Stomach smooth muscle (tissue), 2 donors: ENCODE data around the gene VEGFC.

ENCODE experiments used
- H3K27ac ChIP-seq: one replicate; pipeline ENCODE4 v1.7.0; 2013; ENCODE audit warnings: mild to moderate bottlenecking, low read length, inconsistent platforms
- H3K27me3 ChIP-seq, 2 donors: one replicate each; pipeline ENCODE4 v1.7.0; 2013; ENCODE audit warnings: low read length in 2 of 2; ENCODE audit not compliant: insufficient read depth in 2 of 2, control insufficient read depth in 1 of 2
- H3K36me3 ChIP-seq, 2 donors: one replicate each; pipeline ENCODE4 v1.7.0; 2013; ENCODE audit warnings: low read length in 2 of 2; ENCODE audit not compliant: control insufficient read depth in 2 of 2, insufficient read depth in 2 of 2
- H3K4me1 ChIP-seq: one replicate; pipeline ENCODE4 v1.7.0; 2013; ENCODE audit warnings: low read length; ENCODE audit not compliant: control insufficient read depth, insufficient read depth
- H3K4me3 ChIP-seq, 2 donors: one replicate each; pipeline ENCODE4 v1.7.0; 2013; ENCODE audit warnings: low read length in 2 of 2
- H3K9ac ChIP-seq, 2 donors: one replicate each; pipeline ENCODE4 v1.7.0; 2013; ENCODE audit warnings: low read length in 2 of 2, mild to moderate bottlenecking in 1 of 2
- H3K9me3 ChIP-seq, 2 donors: one replicate each; pipeline ENCODE4 v1.7.0; 2013; ENCODE audit warnings: low read length in 2 of 2; ENCODE audit not compliant: control insufficient read depth in 2 of 2
- donor health status: healthy.
- donor health status: Pancreatic carcinoma.

Gene VEGFC

DNA sequence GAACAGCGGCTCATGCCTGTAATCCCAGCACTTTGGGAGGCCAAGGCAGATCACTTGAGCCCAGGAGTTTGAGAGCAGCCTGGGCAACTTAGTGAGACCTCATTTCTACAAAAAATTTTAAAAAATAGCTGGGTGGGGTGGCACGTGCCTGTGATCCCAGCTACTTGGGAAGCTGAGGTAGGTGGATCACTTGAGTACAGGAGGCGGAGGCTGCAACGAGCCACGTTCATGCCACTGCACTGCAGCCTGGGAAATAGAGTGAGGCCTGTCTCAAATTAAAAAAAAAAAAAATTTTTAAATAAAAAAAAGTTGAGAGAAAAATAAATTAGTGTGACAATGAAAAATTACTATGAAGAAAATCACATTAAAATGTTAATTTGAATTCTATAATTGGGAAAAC lies 10.5 kb downstream of the VEGFC start:
- H3K27ac ChIP-seq: no peak overlapping the region
- H3K9me3 ChIP-seq: no peaks in the 10 kb centered on the region
- H3K36me3 ChIP-seq: no peaks in the 10 kb centered on the region
- no peaks in the 10 kb centered on the region for H3K4me1 ChIP-seq
- H3K4me3 ChIP-seq: no peak overlapping the region
- H3K27me3 ChIP-seq: no peaks in the 10 kb centered on the region
- H3K9ac ChIP-seq: no peak overlapping the region

DNA sequence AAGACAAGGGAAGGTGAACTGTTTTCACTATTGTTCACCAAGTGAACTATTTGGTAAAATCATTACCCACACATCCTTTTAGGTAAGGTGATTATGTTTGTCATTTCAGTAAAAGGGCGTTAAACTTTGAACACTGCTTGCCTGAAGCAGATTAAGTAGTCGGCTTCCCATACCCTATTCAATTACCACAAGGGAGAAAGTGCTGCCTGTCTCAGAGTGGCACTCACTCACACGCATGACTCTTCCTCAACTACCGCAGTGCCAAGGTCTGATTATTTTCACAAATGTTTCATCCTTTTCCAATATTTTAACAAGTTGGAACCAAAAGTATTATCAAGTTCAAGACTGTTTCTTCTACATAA lies 11.0 kb downstream of the VEGFC start:
- no peaks in the 10 kb centered on the region for H3K4me1 ChIP-seq
- no peak overlapping the region for H3K9ac ChIP-seq
- H3K9me3 ChIP-seq: no peaks in the 10 kb centered on the region
- no peak overlapping the region for H3K4me3 ChIP-seq
- no peaks in the 10 kb centered on the region for H3K36me3 ChIP-seq
- H3K27ac ChIP-seq: no peak overlapping the region
- H3K27me3 ChIP-seq: no peaks in the 10 kb centered on the region

DNA sequence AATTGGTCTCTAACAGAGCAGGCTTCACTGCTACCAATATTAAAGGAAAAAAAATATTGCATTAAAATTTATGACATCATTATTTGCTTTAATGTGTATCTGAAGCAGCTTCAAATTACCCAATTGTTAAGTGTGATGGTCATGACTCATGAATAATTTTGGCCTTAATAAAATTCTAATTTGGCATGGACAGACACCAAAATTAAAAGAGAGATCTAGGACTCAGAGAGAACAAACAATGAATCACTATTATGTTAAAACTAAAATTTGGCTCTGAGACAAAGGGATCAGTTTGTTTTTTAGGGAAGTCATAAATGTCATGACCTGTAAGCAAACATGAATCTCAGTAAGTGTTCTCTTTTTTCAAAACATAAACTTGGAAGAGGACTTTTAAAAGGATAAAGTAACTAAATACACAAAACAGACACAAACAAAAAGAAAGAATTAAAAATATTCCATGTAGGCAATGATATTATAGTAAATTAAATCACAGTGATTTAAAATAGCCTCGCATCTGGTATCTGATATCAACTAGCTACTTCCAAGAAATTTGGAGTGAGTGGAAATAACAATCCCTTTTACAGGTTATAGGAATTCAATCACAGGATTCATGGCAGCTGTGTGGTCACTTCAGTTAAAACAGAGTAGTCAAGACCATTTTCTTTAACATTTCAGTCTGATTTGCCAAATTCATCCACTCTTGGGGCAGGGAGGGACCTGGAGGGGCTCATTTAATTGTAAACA lies 11.6 kb downstream of the VEGFC start:
- no peaks in the 10 kb centered on the region for H3K9me3 ChIP-seq
- no peaks in the 10 kb centered on the region for H3K4me1 ChIP-seq
- H3K36me3 ChIP-seq: no peaks in the 10 kb centered on the region
- no peak overlapping the region for H3K9ac ChIP-seq
- H3K27me3 ChIP-seq: no peaks in the 10 kb centered on the region
- H3K4me3 ChIP-seq: no peak overlapping the region
- no peak overlapping the region for H3K27ac ChIP-seq

DNA sequence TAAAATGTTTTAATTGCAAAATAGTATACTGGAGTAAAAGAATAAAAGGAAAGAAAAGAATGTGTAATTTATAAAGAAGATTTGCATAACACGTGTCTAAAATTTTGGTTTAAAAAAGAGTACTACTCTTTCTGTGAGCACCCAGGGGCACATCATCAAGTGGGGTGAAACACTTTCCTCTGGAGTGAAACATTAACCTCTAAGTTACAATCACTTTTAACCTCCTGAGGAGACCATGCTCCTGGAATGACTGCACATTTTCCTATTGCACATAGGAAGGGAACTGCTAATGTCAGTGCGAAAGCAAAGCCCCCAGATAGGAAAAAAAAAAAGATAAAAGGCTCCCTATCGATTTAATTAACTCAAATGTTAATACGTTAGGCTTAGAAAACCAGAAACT lies 13.3 kb downstream of the VEGFC start:
- Histone ChIP-seq H3K27ac (no peak overlapping the region), H3K9ac (no peak overlapping the region), H3K9me3 (no peaks in the 10 kb centered on the region), H3K36me3 (no peaks in the 10 kb centered on the region), H3K4me3 (no peak overlapping the region), H3K27me3 (no peaks in the 10 kb centered on the region), H3K4me1 (no peaks in the 10 kb centered on the region)

DNA sequence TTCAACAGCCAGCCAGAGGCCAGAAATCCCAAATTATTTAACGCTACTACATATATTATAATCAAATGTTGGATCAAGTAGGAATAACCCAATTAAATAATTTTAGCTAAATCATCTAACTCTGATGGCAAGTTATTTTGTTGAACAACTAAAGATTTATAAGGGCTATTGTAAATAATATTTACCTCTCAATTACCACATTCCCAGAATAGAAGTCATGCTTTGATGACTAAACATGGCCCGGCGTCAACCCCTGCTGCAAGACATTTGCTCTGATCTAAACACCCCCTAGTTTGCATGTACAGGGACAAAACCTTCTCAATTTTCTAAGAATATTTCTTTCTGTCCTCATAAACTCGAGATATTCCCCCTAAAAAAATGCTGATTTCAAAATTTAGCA lies 14.2 kb downstream of the VEGFC start:
- H3K27ac ChIP-seq: no peak overlapping the region
- no peaks in the 10 kb centered on the region for H3K36me3 ChIP-seq
- H3K9ac ChIP-seq: no peak overlapping the region
- no peaks in the 10 kb centered on the region for H3K9me3 ChIP-seq
- no peaks in the 10 kb centered on the region for H3K27me3 ChIP-seq
- no peaks in the 10 kb centered on the region for H3K4me1 ChIP-seq
- no peak overlapping the region for H3K4me3 ChIP-seq

DNA sequence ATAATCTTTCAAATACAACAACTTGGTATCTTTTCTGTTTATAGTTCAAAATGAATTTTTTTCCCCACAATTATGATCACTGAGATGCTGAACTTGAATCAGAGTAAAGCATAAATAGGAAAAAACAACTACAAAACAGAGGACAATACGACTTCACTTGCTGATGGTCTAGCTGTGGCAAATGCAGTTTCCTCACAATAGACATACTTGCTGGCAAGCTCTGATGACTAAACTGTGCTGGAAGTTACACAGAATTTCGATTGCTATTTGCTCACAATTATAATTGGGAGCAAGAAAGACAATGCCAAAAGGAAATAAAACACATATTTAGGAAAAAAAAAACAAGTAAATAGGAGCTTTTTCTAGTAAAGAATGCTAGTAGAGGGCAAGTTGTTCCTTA lies 14.7 kb downstream of the VEGFC start:
- H3K27me3 ChIP-seq: no peaks in the 10 kb centered on the region
- no peak overlapping the region for H3K4me3 ChIP-seq
- H3K4me1 ChIP-seq: no peaks in the 10 kb centered on the region
- no peaks in the 10 kb centered on the region for H3K9me3 ChIP-seq
- no peak overlapping the region for H3K9ac ChIP-seq
- no peak overlapping the region for H3K27ac ChIP-seq
- no peaks in the 10 kb centered on the region for H3K36me3 ChIP-seq

DNA sequence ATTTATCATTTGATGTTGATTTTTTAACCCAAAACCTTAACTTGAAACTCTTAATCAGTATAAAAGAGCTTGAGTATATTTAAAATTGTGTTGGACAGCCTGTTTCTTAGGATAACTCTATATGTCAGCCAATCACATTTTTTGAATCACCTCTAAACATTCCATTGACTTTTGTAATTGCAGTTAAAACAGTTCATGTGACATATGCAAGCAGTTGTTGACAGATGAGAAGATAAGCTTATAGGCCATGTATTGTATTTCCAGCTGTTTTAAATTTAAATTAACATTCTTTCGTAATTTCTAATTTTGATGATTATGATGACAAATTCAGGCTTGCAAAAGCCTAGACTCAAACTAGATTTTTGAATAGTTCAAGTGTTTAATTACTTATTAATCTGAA lies 17.4 kb downstream of the VEGFC start:
- Histone ChIP-seq H3K36me3 (no peaks in the 10 kb centered on the region), H3K4me1 (no peaks in the 10 kb centered on the region), H3K27ac (no peak overlapping the region), H3K27me3 (no peaks in the 10 kb centered on the region), H3K9me3 (no peaks in the 10 kb centered on the region), H3K4me3 (no peak overlapping the region), H3K9ac (no peak overlapping the region)

DNA sequence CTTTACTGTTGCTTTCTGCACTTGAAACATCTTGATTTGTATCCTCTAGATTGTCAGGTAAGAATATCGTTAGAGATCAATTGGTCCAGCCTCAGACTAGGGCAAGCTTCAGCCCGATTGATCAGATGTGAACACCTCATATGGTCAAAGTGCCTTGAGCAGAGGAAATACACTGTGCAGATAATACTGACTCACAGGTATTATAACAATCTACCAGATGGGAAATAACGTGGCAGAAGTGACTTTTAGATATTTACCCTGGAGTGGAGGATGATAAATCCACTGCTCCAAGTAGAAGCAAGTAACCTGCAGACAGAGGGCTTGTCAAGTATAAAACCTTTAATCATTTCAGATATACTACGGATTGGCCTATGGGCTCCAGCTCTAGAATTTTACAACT lies 17.9 kb downstream of the VEGFC start:
- Histone ChIP-seq H3K9ac (no peak overlapping the region), H3K27me3 (no peaks in the 10 kb centered on the region), H3K4me3 (no peak overlapping the region), H3K36me3 (no peaks in the 10 kb centered on the region), H3K9me3 (no peaks in the 10 kb centered on the region), H3K27ac (no peak overlapping the region), H3K4me1 (no peaks in the 10 kb centered on the region)

DNA sequence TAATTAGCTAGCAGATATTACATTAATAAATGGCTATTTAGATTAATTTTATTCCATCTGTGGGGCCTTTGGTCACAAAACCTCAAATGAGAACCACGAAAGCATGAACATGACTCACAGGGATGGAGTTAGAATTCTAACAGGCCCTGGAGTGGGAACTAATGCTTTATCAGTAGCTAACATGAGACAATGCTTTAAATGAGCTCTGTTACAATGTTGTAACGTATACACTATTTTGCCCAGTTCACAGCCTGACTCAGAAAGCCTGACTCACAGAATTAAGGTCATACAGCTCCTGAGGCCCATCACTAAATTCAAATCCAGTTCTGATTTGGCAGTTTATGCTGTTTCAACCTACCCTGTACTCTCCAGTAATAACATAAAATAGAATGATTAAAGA lies 23.2 kb downstream of the VEGFC start:
- no peak overlapping the region for H3K4me3 ChIP-seq
- H3K27me3 ChIP-seq: no peaks in the 10 kb centered on the region
- no peaks in the 10 kb centered on the region for H3K4me1 ChIP-seq
- H3K36me3 ChIP-seq: no peaks in the 10 kb centered on the region
- H3K9me3 ChIP-seq: no peaks in the 10 kb centered on the region
- H3K27ac ChIP-seq: no peak overlapping the region
- no peak overlapping the region for H3K9ac ChIP-seq

DNA sequence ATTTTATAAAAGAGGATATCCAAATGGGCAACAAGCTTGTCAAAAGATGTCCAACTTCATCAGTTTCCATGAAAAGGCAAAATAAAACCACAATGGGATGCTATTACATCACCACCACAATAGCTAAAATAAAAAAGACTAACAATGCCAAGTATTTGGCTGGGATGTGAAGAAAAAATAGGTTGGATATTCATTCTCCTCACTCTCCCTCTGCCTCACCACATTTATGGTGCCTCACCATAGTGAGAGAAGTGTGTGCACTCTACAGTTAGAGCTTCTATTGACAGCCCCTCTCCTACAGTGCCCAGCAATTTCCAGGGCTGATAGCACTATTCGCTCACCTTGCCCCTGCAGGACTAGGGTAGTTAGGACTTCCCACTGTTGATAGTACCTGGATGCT lies 25.5 kb downstream of the VEGFC start:
- no peaks in the 10 kb centered on the region for H3K4me1 ChIP-seq
- H3K27ac ChIP-seq: no peak overlapping the region

DNA sequence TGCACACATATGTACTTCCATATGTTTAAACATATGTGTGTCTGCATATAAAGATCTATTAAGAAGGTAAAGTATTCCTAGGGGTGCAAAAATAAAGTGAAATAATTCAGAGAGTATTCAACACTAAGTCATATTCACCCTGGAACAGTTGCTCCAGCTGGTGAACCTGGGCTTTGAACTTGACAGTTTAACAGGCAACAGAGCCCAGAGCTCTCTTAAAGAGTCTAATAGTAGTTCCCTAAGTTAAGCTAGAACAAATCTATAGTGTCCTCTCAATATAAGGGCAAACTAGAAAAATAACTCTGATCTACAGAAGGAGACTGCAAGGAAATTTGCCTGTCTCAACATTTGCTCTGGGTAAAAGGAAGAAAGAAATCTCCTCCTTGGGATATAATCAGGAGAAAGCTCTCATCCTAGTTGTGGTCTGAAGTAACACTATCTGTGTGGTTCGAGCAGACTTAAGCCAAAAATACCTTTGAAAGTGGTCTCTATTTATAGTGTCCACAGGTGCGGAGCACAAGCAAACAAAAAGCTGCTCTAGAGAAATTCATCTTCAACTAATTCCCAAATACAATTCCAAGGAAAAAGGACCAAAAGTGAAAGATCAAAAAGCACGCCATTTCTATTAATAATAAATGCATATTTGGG lies 29.9 kb downstream of the VEGFC start:
- H3K9me3 ChIP-seq: no peaks in the 10 kb centered on the region
- H3K4me3 ChIP-seq: no peak overlapping the region
- H3K4me1 ChIP-seq: no peaks in the 10 kb centered on the region
- no peaks in the 10 kb centered on the region for H3K27me3 ChIP-seq
- no peaks in the 10 kb centered on the region for H3K36me3 ChIP-seq
- no peak overlapping the region for H3K9ac ChIP-seq
- H3K27ac ChIP-seq: no peak overlapping the region

More for the DNA sequence above, 25.5 kb downstream of the VEGFC start:
- Histone ChIP-seq H3K36me3 (no peaks in the 10 kb centered on the region), H3K9me3 (no peaks in the 10 kb centered on the region), H3K4me3 (no peak overlapping the region), H3K9ac (no peak overlapping the region), H3K27me3 (no peaks in the 10 kb centered on the region)
